Heart left ventricle (tissue), 16 donors: ENCODE measurements around the gene NFATC2IP. TPM values are rescaled to one million over a fixed set of nuclear protein-coding genes. Genes with fewer than 3 reads are reported as not detected.

Source experiments
- ATAC-seq, 4 donors: fragments of 200-7000 bp; cut with Tn5 transposase; one replicate each; pipeline ENCODE4 v1.9.1; 2020 to 2022; ENCODE audit warnings: moderate library complexity in 4 of 4, mild to moderate bottlenecking in 3 of 4, moderate number of reproducible peaks in 1 of 4
- DNase-seq, 5 donors: peaks; one replicate each; pipeline ENCODE4 v3.0.0-alpha.2; 2020
- H3K27ac ChIP-seq, 12 donors: fragments of 200-600 bp; sonication (generic) in 4 of 12; one replicate each; pipeline versions ENCODE4 v1.5.0 to v1.8.0; 2016 to 2022; ENCODE audit warnings: mild to moderate bottlenecking in 2 of 12
- H3K27me3 ChIP-seq, 9 donors: fragments of 200-600 bp; sonication (generic) in 2 of 9; one replicate each; pipeline versions ENCODE4 v1.5.1 to v1.8.0; 2016 to 2022; ENCODE audit warnings: mild to moderate bottlenecking in 3 of 9
- H3K36me3 ChIP-seq, 9 donors: fragments of 200-600 bp; sonication (generic) in 2 of 9; one replicate each; pipeline versions ENCODE4 v1.5.0 to v1.8.0; 2018 to 2022; ENCODE audit warnings: mild to moderate bottlenecking in 2 of 9
- H3K4me1 ChIP-seq, 12 donors: fragments of 200-600 bp; sonication (generic) in 4 of 12; one replicate each; pipeline versions ENCODE4 v1.5.0 to v1.8.0; 2016 to 2022; ENCODE audit warnings: mild to moderate bottlenecking in 3 of 12
- H3K4me3 ChIP-seq, 12 donors: fragments of 200-600 bp; sonication (generic) in 4 of 12; one replicate each; pipeline versions ENCODE4 v1.5.0 to v1.8.0; 2017 to 2022; ENCODE audit warnings: mild to moderate bottlenecking in 9 of 12, moderate library complexity in 4 of 12
- H3K9me3 ChIP-seq, 12 donors: fragments of 200-600 bp; sonication (generic) in 4 of 12; one replicate each; pipeline versions ENCODE4 v1.5.0 to v1.8.0; 2016 to 2022; ENCODE audit warnings: mild to moderate bottlenecking in 1 of 12
- CTCF ChIP-seq, 12 donors: fragments of 200-600 bp; sonication (generic) in 4 of 12; IDR thresholded peaks; one replicate each; pipeline versions ENCODE4 v1.5.0 to v1.8.0; 2018 to 2022; ENCODE audit warnings: antibody characterized with exemption in 12 of 12, mild to moderate bottlenecking in 5 of 12
- POLR2A ChIP-seq, 2 donors: fragments of 450-650 bp; IDR thresholded peaks; one replicate each; pipeline ENCODE4 v1.6.1; 2017; ENCODE audit warnings: antibody characterized with exemption in 2 of 2, mild to moderate bottlenecking in 2 of 2, moderate library complexity in 2 of 2
- WGBS, 4 donors: extraction: QIAGEN DNeasy Blood & Tissue Kit in 2 of 4; methylation state at CpG; one replicate each; pipeline versions ENCODE4 v1.1.5 to v1.1.7; 2013 to 2018; 5-methylcytosine and 5-hydroxymethylcytosine counted together
- intact Hi-C, 10 donors: fragments of 100-400 bp; cut with DNase I; formaldehyde crosslinking; loops; one replicate each; pipeline versions ENCODE4 v1.11.1 to v1.14.2; 2022
- polyA plus RNA-seq, 2 donors: library from polyadenylated mRNA; stranded (reverse); fragments of 200-250 nt; gene quantifications; one replicate each; pipeline ENCODE4 v1.2.3, GENCODE V29; 2013
- total RNA-seq, 9 donors: library from RNA; depleted of rRNA in 2 of 9; stranded (reverse); fragments of >200 nt in 2 of 9; fragmentation: NEBNext Ultra II Directional in 3 of 9; extraction: Animal tissue kit (Norgen Biotek cat#: 25700) in 3 of 9; gene quantifications; one replicate each; pipeline versions ENCODE4 v1.1.0 to v1.2.4, GENCODE V29; 2016 to 2023
- donor health status: ischemic (EF 13 %, LVEDD 7.1; RV severe dilation, severe dysfunction).
- donor health status: healthy with polysubstance abuse.
- donor health status: DM: no; HTN: yes; CAD: no.
- donor health status: DM: no; HTN: no; CAD: no.
- donor health status: ischemic (EF 25% LVEDD 6.9; RV normal size, moderate dysfunction).
- donor health status: ischemic (EF 25% LVEDD 5.7; RV mildly dilated, moderate dysfunction).
- donor health status: healthy.
- donor health status: DM: yes; HTN: yes; CAD: no.
- donor health status: ischemic (EF 35%, LVEDD 5.7; RV mildly dilated, moderate dysfunction).
- donor health status: nonischemic (EF 11% LVEDD 7.7; RV severe dilation, severe dysfunction).
- donor health status: DM: yes; HTN: yes; CAD: no.
- donor health status: PGD.
- donor health status: ischemic (EF 29% LVEDD 5.4; RV normal size, mild dysfunction).
- donor health status: nonischemic (EF 23%, LVEDD 6.1; RV moderate dilation, normal function).

The NFATC2IP gene
- total and polyA plus RNA-seq, 11 donors: 11.1 to 25.3 (median 19.5) TPM

DNA sequence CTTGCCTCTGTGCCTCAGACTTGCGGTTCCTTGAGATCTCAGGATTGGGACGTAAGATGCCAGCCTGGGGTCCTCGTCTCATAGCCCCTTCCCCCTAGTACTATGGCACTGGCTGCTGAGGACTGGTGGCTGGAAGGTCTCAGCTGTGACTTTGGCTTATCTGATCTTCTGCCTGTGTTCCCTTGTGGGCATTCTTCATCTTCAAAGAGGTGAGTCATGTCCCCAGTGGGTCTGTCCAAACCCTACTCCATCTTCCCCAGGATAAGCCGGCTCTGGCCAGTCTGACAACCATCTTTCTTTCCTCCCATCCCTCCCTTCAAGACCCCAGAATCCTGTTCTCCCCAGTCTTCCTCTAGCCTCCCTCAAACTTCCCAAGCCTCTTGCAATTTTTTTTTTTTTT lies 15.4 kb upstream of the NFATC2IP start:
- TF ChIP-seq CTCF (IDR thresholded peaks at IDR 0.05): no peak
- TF ChIP-seq POLR2A (IDR thresholded peaks at IDR 0.05): no peak
- Histone ChIP-seq H3K4me1 (peaks cover 0 to 18% (median 0%) of the 10 kb centered on the region in 12 donors), H3K27me3 (no peaks in the 10 kb centered on the region), H3K27ac (no peak overlapping the region), H3K36me3 (no peaks in the 10 kb centered on the region), H3K4me3 (no peak overlapping the region), H3K9me3 (no peaks in the 10 kb centered on the region)
- ATAC-seq (no peak), DNase-seq (no peak)
- 88 to 95% (median 94%) methylated on average over 4 of the region's 4 CpGs for WGBS, 4 donors
- intact Hi-C loops: loop anchor here in 1 of 10 donors (5.0 kb wide), 1 partner anchor 48 kb away; no protein-coding TSS in a partner anchor

GRCh38 chr16:28935924-28936783 lies 14.6 kb upstream of the NFATC2IP start:
- H3K9me3 ChIP-seq: no peaks in the 10 kb centered on the region
- H3K27me3 ChIP-seq: no peaks in the 10 kb centered on the region
- DNase-seq (peak; percentile 72 to 93 (median 84)), ATAC-seq (peak; percentile 86 to 98 (median 97))
- intact Hi-C loops: loop anchor here in 1 of 10 donors (5.0 kb wide), 1 partner anchor 49 kb away; no protein-coding TSS in a partner anchor
- H3K36me3 ChIP-seq: no peaks in the 10 kb centered on the region
- H3K4me3 ChIP-seq: peak overlapping the region in 9 of 12 donors; percentile 12 to 48 (median 28)
- TF ChIP-seq POLR2A (IDR thresholded peaks at IDR 0.05): no peak
- TF ChIP-seq CTCF (IDR thresholded peaks at IDR 0.05): no peak
- H3K27ac ChIP-seq: no peak overlapping the region
- WGBS, 4 donors: 29 to 41% (median 34%) methylated on average over 29 to 36 of the region's 36 CpGs
- peaks cover 0 to 12% (median 0%) of the 10 kb centered on the region in 12 donors for H3K4me1 ChIP-seq

DNA sequence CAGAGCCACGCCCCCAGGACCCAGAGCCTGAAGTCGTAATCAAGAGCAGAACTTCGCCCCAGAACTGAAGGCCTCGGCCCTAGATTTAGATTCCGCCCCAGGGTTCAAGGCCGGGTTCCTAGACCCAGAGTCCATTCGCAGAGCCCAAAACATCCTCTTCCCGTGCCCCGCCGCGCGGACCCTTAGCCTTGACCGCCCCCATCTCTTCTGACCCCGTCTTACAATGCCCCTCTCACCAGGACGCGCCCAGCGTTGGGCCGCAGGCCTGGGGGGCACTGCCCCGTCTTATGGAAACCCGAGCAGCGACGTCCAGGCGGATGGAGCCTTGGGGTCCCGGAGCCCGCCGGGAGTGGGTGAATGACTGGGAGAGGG lies 14.0 kb upstream of the NFATC2IP start:
- TF ChIP-seq POLR2A (IDR thresholded peaks at IDR 0.05) (no peak), CTCF (IDR thresholded peaks at IDR 0.05) (no peak)
- ATAC-seq: no peak
- Histone ChIP-seq H3K4me1 (peaks cover 0 to 12% (median 0%) of the 10 kb centered on the region in 12 donors), H3K27me3 (no peaks in the 10 kb centered on the region), H3K9me3 (no peaks in the 10 kb centered on the region), H3K36me3 (no peaks in the 10 kb centered on the region), H3K27ac (no peak overlapping the region), H3K4me3 (peak overlapping the region in 6 of 12 donors; percentile 19 to 48 (median 34))
- 67 to 86% (median 71%) methylated on average over 20 to 26 of the region's 26 CpGs for WGBS, 4 donors
- DNase-seq: no peak
- intact Hi-C loops: loop anchor here in 1 of 10 donors (5.0 kb wide), 1 partner anchor 49 kb away; no protein-coding TSS in a partner anchor

DNA sequence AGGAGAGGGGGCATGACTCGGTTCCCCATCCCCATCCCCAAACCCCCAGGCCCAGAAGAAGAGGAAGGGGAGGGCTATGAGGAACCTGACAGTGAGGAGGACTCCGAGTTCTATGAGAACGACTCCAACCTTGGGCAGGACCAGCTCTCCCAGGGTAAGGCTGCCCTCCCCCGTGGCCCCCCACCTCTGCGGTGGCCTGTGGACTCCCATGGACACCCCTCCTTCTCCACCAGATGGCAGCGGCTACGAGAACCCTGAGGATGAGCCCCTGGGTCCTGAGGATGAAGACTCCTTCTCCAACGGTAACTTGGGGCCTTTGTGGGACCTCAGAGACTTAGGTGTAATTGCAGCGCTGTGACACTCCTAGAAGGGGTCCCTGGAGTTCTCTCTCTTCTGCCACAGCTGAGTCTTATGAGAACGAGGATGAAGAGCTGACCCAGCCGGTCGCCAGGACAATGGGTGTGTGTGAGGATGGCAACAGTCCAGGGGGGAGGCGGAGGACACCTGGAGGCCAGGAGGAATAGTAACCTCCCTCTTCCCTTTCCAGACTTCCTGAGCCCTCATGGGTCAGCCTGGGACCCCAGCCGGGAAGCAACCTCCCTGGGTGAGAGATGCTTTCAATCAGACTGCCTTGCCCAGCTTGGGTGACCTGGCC lies 13.4 kb upstream of the NFATC2IP start:
- WGBS, 4 donors: 73 to 82% (median 77%) methylated on average over 11 to 14 of the region's 14 CpGs

More for the DNA sequence above, 13.4 kb upstream of the NFATC2IP start:
- intact Hi-C loops: loop anchor here in 1 of 10 donors (5.0 kb wide), 1 partner anchor 50 kb away; no protein-coding TSS in a partner anchor
- no peak overlapping the region for H3K4me3 ChIP-seq
- no peak overlapping the region for H3K27ac ChIP-seq
- no peaks in the 10 kb centered on the region for H3K36me3 ChIP-seq
- peaks cover 0 to 12% (median 0%) of the 10 kb centered on the region in 12 donors for H3K4me1 ChIP-seq
- ATAC-seq: no peak
- no peak for TF ChIP-seq CTCF (IDR thresholded peaks at IDR 0.05)
- no peaks in the 10 kb centered on the region for H3K9me3 ChIP-seq
- H3K27me3 ChIP-seq: no peaks in the 10 kb centered on the region
- DNase-seq: no peak
